Stomach smooth muscle (tissue), 2 donors: ENCODE data around the gene FAM20C.

ENCODE experiments used
- H3K27ac ChIP-seq: one replicate; pipeline ENCODE4 v1.7.0; 2013; ENCODE audit warnings: mild to moderate bottlenecking, low read length, inconsistent platforms
- H3K27me3 ChIP-seq, 2 donors: one replicate each; pipeline ENCODE4 v1.7.0; 2013; ENCODE audit warnings: low read length in 2 of 2; ENCODE audit not compliant: insufficient read depth in 2 of 2, control insufficient read depth in 1 of 2
- H3K36me3 ChIP-seq, 2 donors: one replicate each; pipeline ENCODE4 v1.7.0; 2013; ENCODE audit warnings: low read length in 2 of 2; ENCODE audit not compliant: control insufficient read depth in 2 of 2, insufficient read depth in 2 of 2
- H3K4me1 ChIP-seq: one replicate; pipeline ENCODE4 v1.7.0; 2013; ENCODE audit warnings: low read length; ENCODE audit not compliant: control insufficient read depth, insufficient read depth
- H3K4me3 ChIP-seq, 2 donors: one replicate each; pipeline ENCODE4 v1.7.0; 2013; ENCODE audit warnings: low read length in 2 of 2
- H3K9ac ChIP-seq, 2 donors: one replicate each; pipeline ENCODE4 v1.7.0; 2013; ENCODE audit warnings: low read length in 2 of 2, mild to moderate bottlenecking in 1 of 2
- H3K9me3 ChIP-seq, 2 donors: one replicate each; pipeline ENCODE4 v1.7.0; 2013; ENCODE audit warnings: low read length in 2 of 2; ENCODE audit not compliant: control insufficient read depth in 2 of 2
- donor health status: healthy.
- donor health status: Pancreatic carcinoma.

Gene FAM20C

GRCh38 chr7:304574-305409 lies 112.4 kb downstream of the FAM20C start:
- no peak overlapping the region for H3K27ac ChIP-seq
- no peaks in the 10 kb centered on the region for H3K4me1 ChIP-seq
- H3K27me3 ChIP-seq = peaks cover 0 to 2% of the 10 kb centered on the region in 2 donors
- no peak overlapping the region for H3K9ac ChIP-seq
- H3K9me3 ChIP-seq = peaks cover 0 to 3% of the 10 kb centered on the region in 2 donors
- H3K4me3 ChIP-seq = no peak overlapping the region
- no peaks in the 10 kb centered on the region for H3K36me3 ChIP-seq

DNA sequence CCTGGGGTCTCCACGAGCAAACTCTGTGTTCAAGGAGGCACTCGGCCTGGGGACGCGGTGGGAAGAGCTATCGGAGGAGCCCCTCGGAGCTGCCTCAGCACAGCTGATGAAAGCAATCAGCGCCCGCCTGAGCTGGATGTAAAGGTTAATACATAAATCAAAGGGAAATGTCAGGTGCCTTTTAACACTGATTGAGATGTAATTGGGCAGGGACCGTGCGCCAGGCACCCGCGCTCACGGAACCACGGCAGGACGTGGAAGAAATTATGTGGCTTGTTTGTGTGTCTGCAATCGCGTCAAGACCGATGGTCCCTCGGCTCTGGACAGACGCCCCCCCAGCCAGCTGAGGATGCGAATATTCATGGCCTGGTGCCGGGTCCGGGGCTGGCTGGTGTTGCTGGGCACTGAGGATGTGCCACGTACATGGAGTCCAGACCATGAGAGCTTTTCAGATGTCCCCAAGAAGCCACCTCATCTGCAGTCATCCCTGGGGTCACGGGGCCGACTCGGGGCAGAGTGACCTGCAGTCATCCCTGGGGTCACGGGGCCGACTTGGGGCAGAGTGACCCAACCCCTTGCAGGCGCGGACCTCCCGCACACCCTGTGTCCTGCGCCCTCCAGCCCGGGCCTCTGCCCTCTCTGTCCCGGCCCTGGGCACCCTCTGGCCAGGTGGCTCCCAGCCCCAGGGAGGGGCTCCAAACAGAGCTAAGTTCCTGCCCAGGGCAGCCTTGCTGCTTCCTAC lies 113.2 kb downstream of the FAM20C start:
- peaks cover 0 to 3% of the 10 kb centered on the region in 2 donors for H3K9me3 ChIP-seq
- no peak overlapping the region for H3K4me3 ChIP-seq
- no peak overlapping the region for H3K27ac ChIP-seq
- peaks cover 0 to 2% of the 10 kb centered on the region in 2 donors for H3K27me3 ChIP-seq
- H3K9ac ChIP-seq = no peak overlapping the region
- no peaks in the 10 kb centered on the region for H3K4me1 ChIP-seq
- no peaks in the 10 kb centered on the region for H3K36me3 ChIP-seq

GRCh38 chr7:307970-308369 lies 115.6 kb downstream of the FAM20C start:
- Histone ChIP-seq H3K9me3 (peaks cover 0 to 3% of the 10 kb centered on the region in 2 donors), H3K4me3 (no peak overlapping the region), H3K27ac (no peak overlapping the region), H3K9ac (no peak overlapping the region), H3K27me3 (peaks cover 2 to 9% of the 10 kb centered on the region in 2 donors), H3K36me3 (no peaks in the 10 kb centered on the region), H3K4me1 (no peaks in the 10 kb centered on the region)

GRCh38 chr7:309586-310228 lies 117.3 kb downstream of the FAM20C start:
- H3K4me1 ChIP-seq = no peaks in the 10 kb centered on the region
- peaks cover 0 to 3% of the 10 kb centered on the region in 2 donors for H3K9me3 ChIP-seq
- no peak overlapping the region for H3K4me3 ChIP-seq
- no peak overlapping the region for H3K27ac ChIP-seq
- no peaks in the 10 kb centered on the region for H3K36me3 ChIP-seq
- peaks cover 3 to 7% of the 10 kb centered on the region in 2 donors for H3K27me3 ChIP-seq
- no peak overlapping the region for H3K9ac ChIP-seq
